B cell (primary cell): ENCODE results near the gene CENPF. TPM values are rescaled to one million over a fixed set of nuclear protein-coding genes. Genes with fewer than 3 reads are reported as not detected.

Source experiments
- ATAC-seq: fragments of 200-7000 bp; cut with Tn5 transposase; one replicate; pipeline ENCODE4 v1.10.0; 2021; ENCODE audit warnings: low read depth, mild to moderate bottlenecking, moderate number of reproducible peaks, moderate library complexity
- CTCF ChIA-PET: fragments of 350-600 bp; sonication (Branson Sonifier 250); formaldehyde crosslinking; loops from one replicate; lab custom pipeline; 2021; ENCODE audit warnings: antibody characterized with exemption, inconsistent platforms; lab: Charles Lee
- POLR2A ChIA-PET: fragments of 350-600 bp; sonication (Branson Sonifier 250); formaldehyde crosslinking; loops from one replicate; lab custom pipeline; 2021; ENCODE audit warnings: antibody characterized with exemption; lab: Charles Lee
- DNase-seq: peaks from one replicate; pipeline ENCODE4 v3.0.0; 2013
- H2AFZ ChIP-seq: 2 replicates; pipeline ENCODE4 v1.6.1; 2012; ENCODE audit warnings: mild to moderate bottlenecking, low read depth, low read length; ENCODE audit not compliant: insufficient read depth, poor library complexity, severe bottlenecking
- H3K27ac ChIP-seq, 2 donors: 1 replicate in 1 of 2; 2 replicates in 1 of 2; pipeline ENCODE4 v1.5.1; 2012 to 2013; ENCODE audit warnings: low read length in 2 of 2, mild to moderate bottlenecking in 2 of 2, moderate library complexity in 1 of 2
- H3K27me3 ChIP-seq, 4 experiments: fragments of 200-600 bp in 1 of 4; sonication (generic) in 1 of 4; replicated peaks in 1 of 4; 1 replicate in 2 of 4; 2 replicates in 2 of 4; pipeline versions ENCODE4 v1.6.1 to v1.7.0; 2013 to 2016; ENCODE audit warnings: low read length in 3 of 4, mild to moderate bottlenecking in 2 of 4, mixed read lengths in 1 of 4, moderate library complexity in 1 of 4; ENCODE audit not compliant: insufficient read depth in 4 of 4, control insufficient read depth in 3 of 4; ENCODE audit errors: control extremely low read depth in 1 of 4
- H3K36me3 ChIP-seq, 2 experiments: replicated peaks in 1 of 2; 1 replicate in 1 of 2; 2 replicates in 1 of 2; pipeline versions ENCODE4 v1.6.1 to v1.7.1; 2013; ENCODE audit warnings: low read length in 1 of 2; ENCODE audit not compliant: insufficient read depth in 2 of 2, control insufficient read depth in 1 of 2; ENCODE audit errors: control extremely low read depth in 1 of 2, extremely low read depth in 1 of 2
- H3K4me1 ChIP-seq, 2 donors: fragments of 200-600 bp in 1 of 2; sonication (generic) in 1 of 2; 1 replicate in 1 of 2; 2 replicates in 1 of 2; pipeline versions ENCODE4 v1.5.1 to v1.6.1; 2013 to 2017; ENCODE audit warnings: low read length in 2 of 2; ENCODE audit not compliant: control insufficient read depth in 2 of 2, insufficient read depth in 2 of 2
- H3K4me2 ChIP-seq: replicated peaks from 2 replicates; pipeline ENCODE3; 2012; ENCODE audit warnings: mild to moderate bottlenecking, low read depth, low read length; ENCODE audit not compliant: poor library complexity, severe bottlenecking
- H3K4me3 ChIP-seq, 5 experiments: fragments of 200-600 bp in 1 of 5; sonication (generic) in 1 of 5; 1 replicate in 3 of 5; 2 replicates in 2 of 5; pipeline versions ENCODE4 v1.5.1 to v1.7.0; 2011 to 2016; ENCODE audit warnings: low read length in 4 of 5, mild to moderate bottlenecking in 4 of 5, low read depth in 2 of 5, control low read depth in 1 of 5, moderate library complexity in 1 of 5; ENCODE audit not compliant: insufficient read depth in 1 of 5; ENCODE audit errors: control extremely low read depth in 1 of 5, extremely low read depth in 1 of 5
- H3K79me2 ChIP-seq: fragments of 200-600 bp; sonication (generic); one replicate; pipeline ENCODE4 v1.6.0; 2016; ENCODE audit warnings: low read length; ENCODE audit not compliant: control insufficient read depth, insufficient read depth
- H3K9ac ChIP-seq: fragments of 200-600 bp; sonication (generic); 2 replicates; pipeline ENCODE4 v1.6.1; 2017; ENCODE audit warnings: mild to moderate bottlenecking, low read length, moderate library complexity
- H3K9me3 ChIP-seq, 3 donors: one replicate each; pipeline versions ENCODE4 v1.6.1 to v1.7.1; 2013; ENCODE audit warnings: low read length in 2 of 3; ENCODE audit not compliant: control insufficient read depth in 2 of 3, insufficient read depth in 1 of 3; ENCODE audit errors: control extremely low read depth in 1 of 3
- H4K20me1 ChIP-seq: 2 replicates; pipeline ENCODE4 v1.6.0; 2012; ENCODE audit warnings: mild to moderate bottlenecking, low read length; ENCODE audit not compliant: insufficient read depth, control insufficient read depth, poor library complexity, severe bottlenecking
- H3K27ac Mint-ChIP-seq: one replicate; pipeline ENCODE4 v1.8.0; 2021; ENCODE audit warnings: mixed read lengths
- H3K27me3 Mint-ChIP-seq: one replicate; pipeline ENCODE4 v1.8.0; 2021; ENCODE audit warnings: mixed read lengths
- H3K4me1 Mint-ChIP-seq: one replicate; pipeline ENCODE4 v1.8.0; 2021; ENCODE audit warnings: mixed read lengths
- H3K4me3 Mint-ChIP-seq: one replicate; pipeline ENCODE4 v1.8.0; 2021; ENCODE audit warnings: mixed read lengths
- H3K9me3 Mint-ChIP-seq: one replicate; pipeline ENCODE4 v1.8.0; 2022; ENCODE audit warnings: mixed read lengths; ENCODE audit not compliant: insufficient read depth
- CTCF ChIP-seq: fragments of 200-600 bp; IDR thresholded peaks from one replicate; pipeline ENCODE4 v1.8.0; 2022; ENCODE audit warnings: antibody characterized with exemption, mild to moderate bottlenecking
- EZH2 ChIP-seq: IDR thresholded peaks from 2 replicates; pipeline ENCODE4 v1.6.1; 2012; ENCODE audit warnings: borderline replicate concordance, low read depth, mild to moderate bottlenecking, moderate library complexity, low read length; ENCODE audit not compliant: insufficient read depth, poor library complexity, severe bottlenecking
- WGBS: methylation state at CpG from one replicate; pipeline ENCODE4 v1.1.5; 2013; ENCODE audit warnings: missing lambda C conversion rate; ENCODE audit not compliant: insufficient coverage; 5-methylcytosine and 5-hydroxymethylcytosine counted together
- intact Hi-C: fragments of 100-400 bp; cut with micrococcal nuclease; formaldehyde crosslinking; loops from one replicate; pipeline ENCODE4 v1.10.0; 2022
- polyA plus RNA-seq: library from polyadenylated mRNA; depleted of rRNA; stranded (reverse); fragments of >200 nt; gene quantifications from 2 replicates; pipeline ENCODE4 v1.2.3, GENCODE V29; 2012
- total RNA-seq, 2 donors: library from RNA; stranded (reverse); fragments of 120-200 nt in 1 of 2; gene quantifications; 1 replicate in 1 of 2; 2 replicates in 1 of 2; pipeline versions ENCODE4 v1.2.3 to v1.2.4, GENCODE V29; 2013 to 2022

The CENPF gene
- total and polyA plus RNA-seq, 2 donors (not counting 1 experiment from before 2014, with no cell fraction given): 0.12 to 3.0 TPM

GRCh38 chr1:214621236-214621635, 18.2 kb downstream of the CENPF start:
- intact Hi-C loops: loop anchor here (10.0 kb wide), 1 partner anchor 1496 kb away; no protein-coding TSS in a partner anchor

GRCh38 chr1:214623430-214623829, 20.4 kb downstream of the CENPF start:
- H3K9ac ChIP-seq: no peak overlapping the region
- H3K4me3 Mint-ChIP-seq: no peak overlapping the region
- no peak overlapping the region for H3K27ac ChIP-seq
- H3K79me2 ChIP-seq: no peaks in the 10 kb centered on the region
- no peak for DNase-seq
- ATAC-seq: no peak
- no peaks in the 10 kb centered on the region for H3K9me3 Mint-ChIP-seq
- no peaks in the 10 kb centered on the region for H3K27me3 ChIP-seq
- H3K4me3 ChIP-seq: no peak overlapping the region
- H3K4me1 Mint-ChIP-seq: no peaks in the 10 kb centered on the region
- ChIA-PET CTCF (interaction anchor here (13.1 kb wide), 1 partner anchor 16 kb away, joined by 88 read pairs; no protein-coding TSS in a partner anchor), POLR2A (no interaction called here)
- TF ChIP-seq CTCF: no peak
- TF ChIP-seq EZH2: no peak
- no peaks in the 10 kb centered on the region for H3K9me3 ChIP-seq
- no peaks in the 10 kb centered on the region for H3K4me1 ChIP-seq
- intact Hi-C loops: loop anchor here (10.0 kb wide), 1 partner anchor 1499 kb away; no protein-coding TSS in a partner anchor
- H3K27me3 Mint-ChIP-seq: no peaks in the 10 kb centered on the region
- no CpG with 5 or more reads among the region's 1 CpG for WGBS
- no peak overlapping the region for H3K4me2 ChIP-seq
- no peak overlapping the region for H3K27ac Mint-ChIP-seq
- H4K20me1 ChIP-seq: no peaks in the 10 kb centered on the region
- peaks cover 0 to 4% of the 10 kb centered on the region in 2 experiments for H3K36me3 ChIP-seq
- no peak overlapping the region for H2AFZ ChIP-seq

More at GRCh38 chr1:214621236-214621635, 18.2 kb downstream of the CENPF start:
- Histone ChIP-seq H4K20me1 (no peaks in the 10 kb centered on the region), H2AFZ (no peak overlapping the region), H3K27me3 (no peaks in the 10 kb centered on the region), H3K9me3 (no peaks in the 10 kb centered on the region), H3K4me1 (no peaks in the 10 kb centered on the region), H3K36me3 (peaks cover 0 to 4% of the 10 kb centered on the region in 2 experiments), H3K27ac (no peak overlapping the region), H3K4me3 (no peak overlapping the region), H3K9ac (no peak overlapping the region), H3K4me2 (no peak overlapping the region), H3K79me2 (no peaks in the 10 kb centered on the region)
- Mint-ChIP-seq H3K9me3 (no peaks in the 10 kb centered on the region), H3K4me1 (no peaks in the 10 kb centered on the region), H3K27me3 (no peaks in the 10 kb centered on the region), H3K4me3 (no peak overlapping the region), H3K27ac (no peak overlapping the region)
- no peak for ATAC-seq
- 90% methylated on average over 2 of the region's 2 CpGs for WGBS
- POLR2A ChIA-PET: no interaction called here
- TF ChIP-seq CTCF (no peak), EZH2 (no peak)
- DNase-seq: no peak
- CTCF ChIA-PET: interaction anchor here (1.0 to 13.1 kb wide), 2 partner anchors 17 to 18 kb away, joined by 5 to 88 read pairs; no protein-coding TSS in a partner anchor
